Stimulated activated effector memory CD8-positive, alpha-beta T cell treated with anti-CD3 and anti-CD28 coated beads, Interleukin-12 subunit alpha, Interleukin-12 subunit beta, amount 100 ng/mL, for 72 hours (primary cell): Measurements from ENCODE around the gene UBN1.

Experiments
- ATAC-seq: fragments of 150-1000 bp; cut with Tn5 transposase; 2 replicates; pipeline ENCODE4 v1.10.0; 2021
- DNase-seq, 2 donors: peaks; one replicate each; pipeline ENCODE4 v3.0.0; 2021 to 2022; ENCODE audit warnings: low spot score in 2 of 2
- H3K27ac Mint-ChIP-seq: one replicate; pipeline ENCODE4 v1.8.0; 2022; ENCODE audit warnings: mild to moderate bottlenecking, mixed read lengths
- H3K36me3 Mint-ChIP-seq: one replicate; pipeline ENCODE4 v1.8.0; 2022; ENCODE audit warnings: mild to moderate bottlenecking, mixed read lengths
- H3K4me1 Mint-ChIP-seq: one replicate; pipeline ENCODE4 v1.8.0; 2022; ENCODE audit warnings: mixed read lengths
- H3K4me3 Mint-ChIP-seq: one replicate; pipeline ENCODE4 v1.8.0; 2022; ENCODE audit warnings: mild to moderate bottlenecking, mixed read lengths
- H3K9me3 Mint-ChIP-seq: one replicate; pipeline ENCODE4 v1.8.0; 2022; ENCODE audit warnings: mixed read lengths

UBN1 gene, protein sequence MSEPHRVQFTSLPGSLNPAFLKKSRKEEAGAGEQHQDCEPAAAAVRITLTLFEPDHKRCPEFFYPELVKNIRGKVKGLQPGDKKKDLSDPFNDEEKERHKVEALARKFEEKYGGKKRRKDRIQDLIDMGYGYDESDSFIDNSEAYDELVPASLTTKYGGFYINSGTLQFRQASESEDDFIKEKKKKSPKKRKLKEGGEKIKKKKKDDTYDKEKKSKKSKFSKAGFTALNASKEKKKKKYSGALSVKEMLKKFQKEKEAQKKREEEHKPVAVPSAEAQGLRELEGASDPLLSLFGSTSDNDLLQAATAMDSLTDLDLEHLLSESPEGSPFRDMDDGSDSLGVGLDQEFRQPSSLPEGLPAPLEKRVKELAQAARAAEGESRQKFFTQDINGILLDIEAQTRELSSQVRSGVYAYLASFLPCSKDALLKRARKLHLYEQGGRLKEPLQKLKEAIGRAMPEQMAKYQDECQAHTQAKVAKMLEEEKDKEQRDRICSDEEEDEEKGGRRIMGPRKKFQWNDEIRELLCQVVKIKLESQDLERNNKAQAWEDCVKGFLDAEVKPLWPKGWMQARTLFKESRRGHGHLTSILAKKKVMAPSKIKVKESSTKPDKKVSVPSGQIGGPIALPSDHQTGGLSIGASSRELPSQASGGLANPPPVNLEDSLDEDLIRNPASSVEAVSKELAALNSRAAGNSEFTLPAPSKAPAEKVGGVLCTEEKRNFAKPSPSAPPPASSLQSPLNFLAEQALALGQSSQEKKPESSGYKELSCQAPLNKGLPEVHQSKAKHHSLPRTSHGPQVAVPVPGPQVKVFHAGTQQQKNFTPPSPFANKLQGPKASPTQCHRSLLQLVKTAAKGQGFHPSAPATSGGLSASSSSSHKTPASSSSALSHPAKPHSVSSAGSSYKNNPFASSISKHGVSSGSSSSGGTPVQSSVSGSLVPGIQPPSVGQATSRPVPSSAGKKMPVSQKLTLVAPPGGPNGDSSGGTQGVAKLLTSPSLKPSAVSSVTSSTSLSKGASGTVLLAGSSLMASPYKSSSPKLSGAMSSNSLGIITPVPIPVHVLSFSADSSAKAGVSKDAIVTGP (N-terminal part only)

DNA sequence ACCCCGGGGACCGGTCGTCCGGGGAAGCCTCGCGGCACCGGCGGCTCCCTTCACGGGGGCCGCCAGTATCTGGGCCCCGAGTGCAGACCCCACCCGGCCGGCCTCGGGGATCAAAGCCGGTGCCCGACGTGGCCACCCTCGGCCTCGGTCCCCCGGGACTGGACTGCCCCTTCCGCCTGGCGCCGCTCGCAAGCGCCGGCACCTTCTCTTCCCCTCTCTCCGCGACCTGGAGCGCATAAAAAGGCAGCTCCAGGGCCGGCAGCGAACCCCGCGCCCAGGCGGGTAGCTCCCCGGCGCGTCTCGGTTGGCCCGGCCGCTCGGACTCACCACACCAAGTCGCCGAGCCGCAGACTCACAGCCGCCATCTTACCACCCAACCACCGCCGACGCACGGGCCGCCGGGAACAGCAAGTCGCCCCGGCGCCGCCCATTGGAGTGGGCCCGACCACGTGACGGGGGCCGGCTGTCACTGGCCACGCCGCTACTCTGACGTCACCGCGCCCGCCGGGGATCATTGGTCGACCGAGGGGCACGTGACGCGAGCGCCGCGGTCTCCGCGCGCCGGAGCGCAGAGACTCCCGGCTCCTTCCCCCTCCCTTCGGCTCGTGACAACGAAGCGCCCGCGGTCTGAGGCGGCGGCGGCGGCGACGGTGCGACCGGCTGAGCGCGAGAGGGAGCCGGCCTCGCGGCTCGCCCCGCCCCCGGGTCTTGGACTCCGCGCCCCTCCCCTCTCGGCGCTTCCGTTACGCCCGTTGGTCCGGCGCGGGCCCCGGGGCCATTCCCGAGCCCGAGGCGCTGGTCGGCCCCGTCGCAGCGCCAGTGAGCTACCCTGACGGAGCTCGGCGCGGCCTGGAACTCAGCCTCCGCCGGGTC is at the start of gene UBN1, which contains the start of gene GLYR1:
TSS of gene UBN1 (plus strand) at position 581 of the 873 bp plus-strand sequence. CDS start 5,437 bp downstream, outside the sequence.
TSS of gene GLYR1 (minus strand) at position 388 of the 873 bp plus-strand sequence. CDS start at position 365, 23 bp downstream.
- peaks cover 59% of the 10 kb centered on the region for H3K36me3 Mint-ChIP-seq
- H3K4me1 Mint-ChIP-seq = peaks cover 45% of the 10 kb centered on the region
- H3K9me3 Mint-ChIP-seq = no peaks in the 10 kb centered on the region
- ATAC-seq (peak; percentile 94), DNase-seq (peak; percentile 99)
- peak within 1 kb of the TSS; percentile 93 for H3K27ac Mint-ChIP-seq
- H3K4me3 Mint-ChIP-seq = peak within 1 kb of the TSS; percentile 80

DNA sequence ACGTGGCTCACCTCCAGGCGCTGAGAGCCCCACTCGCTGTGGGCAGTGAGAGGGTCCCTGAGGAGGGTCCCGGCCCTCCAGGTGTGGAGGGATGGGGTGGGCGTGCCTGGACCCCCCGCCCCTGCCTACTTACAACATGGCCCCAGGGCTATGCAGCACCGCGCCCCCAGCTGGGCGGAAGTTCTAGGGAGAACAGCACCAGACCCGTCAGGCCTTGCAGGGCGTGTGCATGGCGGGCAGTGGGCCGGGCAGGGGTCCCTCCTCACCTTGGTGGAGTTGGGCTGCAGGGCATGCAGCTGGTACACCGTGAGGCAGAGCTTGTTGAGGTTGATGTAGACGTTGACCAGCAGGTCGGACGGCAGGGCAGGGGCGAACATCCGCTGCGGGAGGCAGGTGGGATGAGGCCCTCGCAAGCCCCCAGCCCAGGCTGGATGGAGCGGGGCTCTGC is 49.5 kb upstream of the UBN1 start:
- Mint-ChIP-seq H3K36me3 (no peaks in the 10 kb centered on the region), H3K4me3 (no peak overlapping the region), H3K9me3 (no peaks in the 10 kb centered on the region), H3K27ac (no peak overlapping the region), H3K4me1 (peaks cover 12% of the 10 kb centered on the region)
- no peak for ATAC-seq
- DNase-seq = no peak

DNA sequence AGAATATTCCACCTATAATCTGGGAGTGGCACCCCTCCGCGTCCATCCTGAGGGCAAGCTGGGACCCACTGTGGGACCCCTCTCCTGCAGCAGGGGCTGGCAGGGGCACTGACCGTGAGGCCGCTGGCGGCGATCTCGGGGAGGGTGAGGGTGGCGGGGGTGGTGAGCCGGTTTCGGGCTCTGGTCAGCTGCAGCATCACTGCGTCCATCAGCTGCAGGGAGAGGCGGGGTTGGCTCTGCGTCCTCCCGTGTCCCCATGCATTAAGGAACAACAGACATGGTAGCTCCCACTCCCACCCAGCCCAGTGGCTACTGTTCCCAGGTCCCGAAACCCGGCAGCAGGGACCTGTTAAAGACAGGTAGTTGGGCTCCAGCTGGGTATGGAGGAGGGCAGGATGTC is 48.8 kb upstream of the UBN1 start:
- ATAC-seq (no peak), DNase-seq (no peak)
- Mint-ChIP-seq H3K9me3 (no peaks in the 10 kb centered on the region), H3K4me1 (peaks cover 19% of the 10 kb centered on the region), H3K27ac (peak overlapping the region; percentile 6), H3K36me3 (no peaks in the 10 kb centered on the region), H3K4me3 (no peak overlapping the region)

DNA sequence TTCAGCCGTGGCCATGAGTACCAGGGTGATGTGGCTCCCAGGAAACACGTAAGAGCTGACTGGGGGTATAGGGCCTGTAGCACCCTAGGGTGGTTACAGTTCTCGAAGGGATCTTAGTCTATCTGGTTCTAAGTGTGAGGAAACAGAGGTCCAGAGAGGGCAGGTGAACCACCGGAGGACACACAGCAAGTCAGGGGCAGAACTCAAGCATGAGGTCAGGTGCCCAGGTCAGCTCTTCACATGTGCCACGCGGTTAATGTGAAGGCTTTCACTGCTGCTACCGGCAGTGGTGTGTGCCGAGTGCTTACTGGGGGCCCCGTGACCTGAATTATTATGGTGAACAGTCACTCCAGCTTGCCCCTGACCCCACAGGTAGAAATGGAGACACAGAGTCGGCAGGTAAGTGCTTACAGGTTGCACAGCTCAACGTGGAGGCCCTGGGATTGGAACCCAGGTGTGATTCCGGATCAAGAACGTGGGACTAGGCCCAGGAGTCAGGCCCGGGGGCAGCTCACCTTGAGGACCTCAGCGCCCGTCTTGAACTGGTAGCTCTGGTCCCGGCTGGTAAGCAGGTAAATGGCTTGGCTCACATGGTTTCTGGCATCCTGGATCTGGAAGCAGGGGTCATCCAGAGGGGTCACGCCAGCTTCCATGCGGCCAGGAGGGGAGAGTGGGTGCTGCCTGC is 48.0 kb upstream of the UBN1 start:
- Mint-ChIP-seq H3K4me1 (peaks cover 24% of the 10 kb centered on the region), H3K9me3 (no peaks in the 10 kb centered on the region), H3K27ac (no peak overlapping the region), H3K36me3 (peaks cover 8% of the 10 kb centered on the region), H3K4me3 (no peak overlapping the region)
- DNase-seq = no peak
- ATAC-seq = no peak

DNA sequence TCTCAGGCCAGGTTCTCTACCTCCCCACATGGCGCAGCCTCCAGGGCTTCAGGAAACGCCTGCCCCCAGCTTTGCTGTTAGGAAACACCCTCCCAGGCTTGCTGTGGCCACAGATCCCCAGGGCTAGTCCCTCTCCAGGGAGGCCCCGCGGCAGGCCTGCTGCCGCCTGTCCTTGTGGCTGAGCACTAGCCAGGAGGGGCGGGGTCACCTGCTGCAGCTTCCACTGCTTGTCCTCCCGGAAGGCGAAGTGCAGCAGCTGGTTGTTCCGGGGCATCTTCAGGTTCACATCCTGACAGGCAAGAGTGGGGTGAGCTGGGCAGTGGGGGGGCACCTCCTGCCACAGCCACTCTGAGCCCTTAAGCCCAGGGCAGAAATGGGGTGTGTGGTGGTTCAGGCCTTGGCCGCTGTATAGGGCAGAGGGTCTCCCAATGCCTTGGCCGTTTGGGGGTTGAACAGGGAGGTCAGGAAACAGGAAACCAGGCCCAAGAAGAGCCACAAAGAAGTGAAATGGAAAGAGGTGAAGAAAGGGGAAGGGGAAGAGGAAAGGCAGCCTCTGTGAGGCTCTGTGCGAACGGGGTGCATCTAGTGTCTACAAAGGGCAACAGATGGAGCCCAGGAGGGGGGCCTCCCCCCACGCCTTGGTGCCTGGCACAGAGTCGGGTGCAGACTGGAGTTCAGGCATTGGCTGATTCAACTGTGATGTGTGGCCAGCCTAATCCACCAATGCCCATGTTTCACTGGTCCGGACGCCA is 46.8 kb upstream of the UBN1 start:
- Mint-ChIP-seq H3K36me3 (peaks cover 19% of the 10 kb centered on the region), H3K4me1 (peaks cover 24% of the 10 kb centered on the region), H3K9me3 (no peaks in the 10 kb centered on the region), H3K27ac (peak overlapping the region; percentile 85), H3K4me3 (peak overlapping the region; percentile 80)
- DNase-seq (no peak), ATAC-seq (no peak)

DNA sequence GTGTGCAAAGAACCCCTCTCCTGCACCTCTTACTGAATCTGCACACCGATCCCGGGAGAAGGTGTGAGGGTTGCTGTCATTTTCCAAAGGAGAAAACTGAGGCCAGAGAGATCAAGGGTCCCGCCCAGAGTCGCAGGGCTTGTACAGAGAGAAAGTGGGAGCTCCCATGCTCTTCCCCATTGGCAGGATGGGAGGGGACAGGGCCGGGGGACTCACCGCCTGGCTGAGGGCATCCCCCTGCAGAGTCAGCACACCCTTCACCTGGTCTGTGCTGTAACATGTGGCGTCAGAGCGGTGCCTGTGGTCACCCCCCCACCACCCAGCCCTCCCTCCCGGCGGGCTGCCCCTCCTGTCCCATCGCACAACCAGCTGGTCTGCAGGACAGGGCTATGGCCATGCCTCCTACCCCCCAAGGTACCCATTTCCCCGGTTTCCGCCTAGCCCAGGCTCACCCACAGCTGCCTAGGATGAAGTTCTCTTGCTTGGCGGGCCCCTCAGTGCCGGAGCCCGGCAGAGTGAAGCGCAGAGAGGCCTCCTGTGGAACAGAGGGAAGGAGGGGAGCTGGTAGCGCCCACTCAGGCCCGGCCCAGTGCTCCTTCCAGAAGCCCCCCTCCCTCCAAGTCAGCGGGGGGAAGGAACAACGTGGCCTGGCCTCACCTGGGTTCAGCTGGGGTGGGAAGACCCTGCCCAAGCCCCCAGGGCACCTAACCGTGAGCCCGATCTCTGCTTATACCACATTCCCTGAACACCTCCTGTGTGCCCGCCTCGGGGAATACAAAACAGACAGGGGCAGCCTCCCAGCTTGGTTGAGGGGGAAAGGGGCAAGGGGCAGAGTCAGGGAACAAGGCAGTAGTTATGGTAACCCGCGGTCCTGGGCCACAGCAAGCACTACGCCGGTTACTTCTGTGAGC is 46.0 kb upstream of the UBN1 start:
- H3K4me3 Mint-ChIP-seq = peak overlapping the region; percentile 80
- no peaks in the 10 kb centered on the region for H3K9me3 Mint-ChIP-seq
- ATAC-seq = no peak
- peaks cover 28% of the 10 kb centered on the region for H3K36me3 Mint-ChIP-seq
- no peak for DNase-seq
- H3K4me1 Mint-ChIP-seq = peaks cover 24% of the 10 kb centered on the region
- peak overlapping the region; percentile 85 for H3K27ac Mint-ChIP-seq

DNA sequence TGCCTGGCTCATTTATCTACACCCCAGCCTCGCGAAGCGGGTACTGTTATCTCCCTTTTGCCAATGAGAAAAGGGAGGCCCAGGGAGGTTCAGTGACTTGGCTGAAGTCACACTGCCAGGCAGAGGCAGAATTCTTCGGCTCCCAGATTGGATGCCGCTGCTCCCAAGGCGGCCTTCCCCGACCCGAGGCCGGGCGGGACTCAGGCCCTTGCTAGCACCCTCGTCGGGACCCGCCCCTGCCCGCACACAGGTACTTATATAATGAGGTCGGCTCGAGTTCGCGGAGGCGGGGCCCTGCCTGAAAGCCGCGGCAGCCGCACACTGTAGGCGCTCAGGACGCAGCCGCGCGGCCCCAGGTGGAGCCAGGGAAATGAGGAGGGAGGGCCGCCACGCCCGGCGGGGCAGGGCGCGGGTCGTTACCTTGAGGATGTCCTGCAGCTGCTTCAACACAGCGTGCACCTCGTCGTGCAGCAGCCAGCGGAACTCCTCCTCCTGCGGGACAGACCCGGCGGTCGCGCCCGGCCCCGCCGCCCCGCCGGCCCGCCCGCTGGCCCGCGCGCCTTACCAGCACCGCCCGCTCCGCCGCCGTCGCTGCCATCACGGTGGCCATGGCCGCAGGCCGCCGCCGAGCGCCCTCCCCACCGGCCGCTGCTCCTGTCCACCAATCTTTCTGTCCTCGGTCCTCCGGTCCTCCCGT is 45.2 kb upstream of the UBN1 start, which contains the start of gene ROGDI:
TSS of gene ROGDI (minus strand) at position 672 of the 697 bp plus-strand sequence. CDS start at position 610, 62 bp downstream.
- H3K36me3 Mint-ChIP-seq = peaks cover 36% of the 10 kb centered on the region

DNA sequence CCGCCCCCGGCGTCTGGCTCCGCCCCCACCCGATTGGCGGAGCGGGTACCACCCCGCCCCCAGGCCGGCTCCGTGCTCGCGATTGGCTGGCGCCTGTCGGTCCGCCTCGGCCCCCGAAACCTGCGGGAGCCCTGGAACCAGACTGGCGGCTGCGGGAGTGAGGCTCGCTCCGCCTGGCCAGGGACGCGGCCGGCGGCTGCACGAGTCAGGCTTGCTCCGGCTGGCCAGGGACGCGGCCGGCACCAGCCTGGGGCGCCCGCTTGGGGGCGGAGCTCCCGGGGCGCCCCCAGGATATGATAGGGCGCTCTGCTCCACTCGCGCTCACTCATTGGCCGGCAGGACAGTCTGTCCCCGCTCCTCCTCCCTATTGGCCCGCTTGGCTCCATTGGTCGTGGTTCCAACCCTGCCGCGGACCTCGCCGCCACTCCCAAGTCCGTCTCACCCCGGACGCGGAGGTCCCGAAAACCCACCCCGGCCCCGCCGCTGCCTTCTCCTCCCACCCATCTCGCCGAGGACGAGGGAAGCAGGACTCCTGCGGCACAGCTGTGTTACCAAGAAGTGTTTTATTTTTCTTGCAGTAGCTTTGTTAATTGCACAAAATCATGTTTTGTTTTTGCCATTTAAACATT is 44.5 kb upstream of the UBN1 start:
- H3K4me3 Mint-ChIP-seq = peak overlapping the region; percentile 80
- DNase-seq = peak; percentile 92 to 98
- H3K4me1 Mint-ChIP-seq = peaks cover 24% of the 10 kb centered on the region
- H3K36me3 Mint-ChIP-seq = peaks cover 42% of the 10 kb centered on the region
- no peaks in the 10 kb centered on the region for H3K9me3 Mint-ChIP-seq
- ATAC-seq = peak; percentile 96
- H3K27ac Mint-ChIP-seq = no peak overlapping the region

More for the DNA sequence above, 45.2 kb upstream of the UBN1 start, which contains the start of gene ROGDI:
- ATAC-seq (peak; percentile 66), DNase-seq (peak in 1 of 2 donors; percentile 52)
- no peaks in the 10 kb centered on the region for H3K9me3 Mint-ChIP-seq
- no peak within 1 kb of the TSS for H3K27ac Mint-ChIP-seq
- peak within 1 kb of the TSS; percentile 80 for H3K4me3 Mint-ChIP-seq
- H3K4me1 Mint-ChIP-seq = peaks cover 24% of the 10 kb centered on the region

DNA sequence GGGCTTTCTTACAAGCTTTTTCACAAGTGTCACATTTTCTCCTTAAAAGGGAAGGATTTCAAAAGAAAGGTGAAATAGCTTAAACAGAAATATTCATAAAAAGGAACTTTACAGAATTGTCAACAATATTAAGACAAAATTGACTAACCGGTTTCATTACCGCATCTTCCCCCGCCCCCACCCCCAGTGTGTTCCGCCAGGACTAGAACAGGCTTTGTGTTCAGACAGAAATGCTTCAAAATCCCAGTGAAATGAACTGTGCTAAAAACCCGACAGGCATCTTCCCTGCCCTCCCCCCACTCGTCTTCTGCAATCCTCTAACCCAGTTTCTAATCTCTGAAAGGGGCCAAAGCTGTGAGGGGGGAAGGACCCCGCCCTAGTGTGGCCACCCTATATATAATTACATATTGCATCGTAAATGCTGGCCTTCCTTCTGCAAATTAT is 43.9 kb upstream of the UBN1 start:
- Mint-ChIP-seq H3K9me3 (no peaks in the 10 kb centered on the region), H3K36me3 (peaks cover 49% of the 10 kb centered on the region), H3K4me1 (peaks cover 24% of the 10 kb centered on the region), H3K27ac (no peak overlapping the region), H3K4me3 (peak overlapping the region; percentile 80)
- no peak for ATAC-seq
- no peak for DNase-seq

DNA sequence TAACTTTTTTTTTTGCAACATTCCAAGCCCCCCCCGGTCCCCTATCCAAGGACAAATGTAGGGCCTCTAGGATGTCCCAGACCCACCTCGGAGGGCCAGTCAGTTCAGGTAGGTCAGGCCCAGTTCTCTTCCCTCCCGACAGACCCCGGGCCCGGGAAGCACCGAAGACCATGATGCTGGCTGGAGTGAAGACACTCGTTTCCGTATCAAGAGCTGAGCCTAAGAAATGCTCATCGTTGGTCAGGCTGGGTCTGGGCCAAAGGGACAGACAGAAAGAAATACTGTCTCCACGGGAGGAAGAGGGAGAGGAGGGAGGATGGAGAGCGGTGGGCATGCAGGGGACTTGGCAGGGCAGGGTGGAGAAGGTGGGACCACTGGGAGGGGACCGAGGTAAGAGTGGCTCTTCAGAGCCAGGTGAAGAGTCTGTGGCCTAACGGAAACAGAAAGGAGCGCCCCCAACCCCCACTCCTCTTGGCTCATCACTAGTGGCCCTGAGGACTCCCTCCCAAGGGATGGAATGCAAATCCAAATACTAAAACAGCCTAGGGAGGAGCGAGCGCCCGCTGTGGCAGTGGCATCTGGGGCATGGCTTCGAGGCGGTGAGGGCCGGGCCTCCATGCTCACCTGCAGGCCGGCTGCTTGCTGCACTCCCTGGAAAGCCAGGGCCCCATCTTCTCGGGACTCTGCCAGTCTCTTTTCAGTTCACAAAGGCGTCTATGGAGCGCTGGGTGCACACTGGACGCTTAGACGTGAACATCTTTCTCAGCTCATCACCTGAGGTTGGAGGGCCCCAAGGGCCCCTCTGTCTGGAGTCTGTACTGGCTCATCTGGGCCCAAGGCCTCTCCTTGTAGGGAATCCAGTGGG is 43.2 kb upstream of the UBN1 start:
- peak overlapping the region; percentile 80 for H3K4me3 Mint-ChIP-seq
- peaks cover 23% of the 10 kb centered on the region for H3K4me1 Mint-ChIP-seq
- H3K36me3 Mint-ChIP-seq = peaks cover 56% of the 10 kb centered on the region
- ATAC-seq (no peak), DNase-seq (no peak)
- H3K27ac Mint-ChIP-seq = no peak overlapping the region
- no peaks in the 10 kb centered on the region for H3K9me3 Mint-ChIP-seq

DNA sequence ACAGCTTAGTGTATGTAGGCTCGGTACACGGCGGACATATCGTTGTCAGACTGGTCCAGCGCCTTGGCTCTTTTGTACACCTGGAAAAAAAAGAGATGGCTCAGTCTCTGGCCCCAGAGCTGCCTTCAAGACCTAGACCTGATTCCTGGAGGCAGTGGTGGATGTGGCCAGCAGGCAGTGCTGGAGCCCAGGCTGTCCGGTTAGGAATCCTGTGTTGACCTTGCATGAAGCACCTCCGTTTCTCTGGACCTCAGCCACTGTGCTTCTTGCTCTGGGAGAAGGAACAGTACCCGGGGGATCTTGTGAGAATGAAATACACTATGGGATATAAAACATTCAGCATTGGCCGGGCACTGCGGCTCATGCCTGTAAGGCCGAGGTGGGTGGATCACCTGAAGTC is 42.0 kb upstream of the UBN1 start:
- Mint-ChIP-seq H3K36me3 (peaks cover 67% of the 10 kb centered on the region), H3K4me3 (no peak overlapping the region), H3K9me3 (no peaks in the 10 kb centered on the region), H3K4me1 (peaks cover 20% of the 10 kb centered on the region), H3K27ac (no peak overlapping the region)
- ATAC-seq (no peak), DNase-seq (no peak)
